AG04450 (cell line): ENCODE data around the gene ZNF70. TPM values are rescaled to one million over a fixed set of nuclear protein-coding genes. Genes with fewer than 3 reads are reported as not detected.

Source experiments
- CTCF ChIA-PET: fragments of 300-600, 350-600 bp; formaldehyde crosslinking; extraction: SDS; loops from one replicate; lab custom pipeline; 2022; ENCODE audit warnings: antibody characterized with exemption, inconsistent platforms; lab: Charles Lee
- POLR2A ChIA-PET: fragments of 350-600 bp; formaldehyde crosslinking; extraction: SDS; loops from one replicate; lab custom pipeline; 2021; ENCODE audit warnings: antibody characterized with exemption, inconsistent platforms; lab: Yijun Ruan, JAX
- DNase-seq: peaks from one replicate; pipeline ENCODE4 v3.0.0-alpha.2; 2011; ENCODE audit warnings: low read depth, low spot score
- H3K27ac ChIP-seq: one replicate; pipeline ENCODE4 v1.5.1; 2012; ENCODE audit warnings: low read depth, low read length, control low read depth
- H3K27me3 ChIP-seq: one replicate; pipeline ENCODE4 v1.6.0; 2012; ENCODE audit warnings: low read length; ENCODE audit not compliant: control insufficient read depth, insufficient read depth
- H3K4me3 ChIP-seq: 2 replicates; pipeline ENCODE4 v1.5.1; 2011; ENCODE audit warnings: mild to moderate bottlenecking, low read depth, low read length, control low read depth
- H3K9me3 ChIP-seq: 2 replicates; pipeline ENCODE4 v1.5.1; 2012; ENCODE audit warnings: low read length; ENCODE audit not compliant: control insufficient read depth, insufficient read depth
- polyA plus RNA-seq: library from polyadenylated mRNA; depleted of rRNA; stranded (reverse); fragments of >200 nt; gene quantifications from 2 replicates; pipeline ENCODE4 v1.2.3, GENCODE V29; 2011
- TF ChIP-seq, protein P1 (sequence below): IDR thresholded peaks from 2 replicates; pipeline ENCODE4 v1.5.1; 2011; ENCODE audit warnings: low read depth, low read length, control low read depth, inconsistent platforms

The ZNF70 gene
- polyA plus RNA-seq, 1 experiment: 1.6 TPM

- ChIA-PET CTCF (interaction anchor here (0.5 to 3.6 kb wide), 2 partner anchors 16 to 24 kb away, joined by 4 to 14 read pairs; partner anchors contain the start of gene C22orf15), POLR2A (interaction anchor here (0.6 to 1.0 kb wide), 3 partner anchors 9 to 49 kb away, joined by 3 to 5 read pairs (median 5); no protein-coding TSS in a partner anchor)
- no peaks in the 10 kb centered on the region for H3K27me3 ChIP-seq
These were observed 36.1 kb upstream of the ZNF70 start, which contains the start of gene SMARCB1 for GRCh38 chr22:23786752-23787599. Gene SMARCB1 (plus strand): TSS chr22:23786966. CDS start chr22:23787170, 204 bp downstream.

DNA sequence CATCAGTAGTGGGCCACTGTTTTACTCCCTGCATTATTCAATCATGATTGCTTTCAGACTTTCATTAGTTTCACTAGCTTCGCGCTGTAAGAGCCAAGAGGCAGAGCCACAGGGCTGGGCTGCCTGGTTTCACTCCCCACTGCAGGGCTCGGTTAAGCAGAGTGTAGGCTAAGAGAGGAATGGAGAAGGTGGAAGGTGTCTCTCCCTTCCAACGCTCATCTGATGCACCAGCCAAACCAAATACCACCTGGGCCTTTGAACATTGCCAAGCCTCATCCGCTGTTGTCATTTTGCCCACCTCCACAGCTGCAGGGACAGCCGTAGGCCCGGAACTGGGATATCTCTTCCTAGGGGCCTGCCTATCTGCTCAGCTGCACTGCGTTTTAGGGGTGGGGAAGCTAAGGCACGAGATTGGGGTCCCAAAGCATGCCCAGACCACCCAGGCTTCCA, 35.4 kb upstream of the ZNF70 start:
- TF ChIP-seq, protein P1, sequence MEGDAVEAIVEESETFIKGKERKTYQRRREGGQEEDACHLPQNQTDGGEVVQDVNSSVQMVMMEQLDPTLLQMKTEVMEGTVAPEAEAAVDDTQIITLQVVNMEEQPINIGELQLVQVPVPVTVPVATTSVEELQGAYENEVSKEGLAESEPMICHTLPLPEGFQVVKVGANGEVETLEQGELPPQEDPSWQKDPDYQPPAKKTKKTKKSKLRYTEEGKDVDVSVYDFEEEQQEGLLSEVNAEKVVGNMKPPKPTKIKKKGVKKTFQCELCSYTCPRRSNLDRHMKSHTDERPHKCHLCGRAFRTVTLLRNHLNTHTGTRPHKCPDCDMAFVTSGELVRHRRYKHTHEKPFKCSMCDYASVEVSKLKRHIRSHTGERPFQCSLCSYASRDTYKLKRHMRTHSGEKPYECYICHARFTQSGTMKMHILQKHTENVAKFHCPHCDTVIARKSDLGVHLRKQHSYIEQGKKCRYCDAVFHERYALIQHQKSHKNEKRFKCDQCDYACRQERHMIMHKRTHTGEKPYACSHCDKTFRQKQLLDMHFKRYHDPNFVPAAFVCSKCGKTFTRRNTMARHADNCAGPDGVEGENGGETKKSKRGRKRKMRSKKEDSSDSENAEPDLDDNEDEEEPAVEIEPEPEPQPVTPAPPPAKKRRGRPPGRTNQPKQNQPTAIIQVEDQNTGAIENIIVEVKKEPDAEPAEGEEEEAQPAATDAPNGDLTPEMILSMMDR: no peak
- DNase-seq: no peak
- Histone ChIP-seq H3K9me3 (no peaks in the 10 kb centered on the region), H3K27ac (peak overlapping the region; percentile 69), H3K4me3 (peak overlapping the region; percentile 43), H3K27me3 (no peaks in the 10 kb centered on the region)
- ChIA-PET CTCF (interaction anchor here (0.5 to 3.6 kb wide), 3 partner anchors 15 to 23 kb away, joined by 3 to 14 read pairs (median 4); partner anchors contain the start of gene C22orf15), POLR2A (interaction anchor here (0.7 to 1.0 kb wide), 3 partner anchors 9 to 71 kb away, joined by 3 to 5 read pairs (median 3); no protein-coding TSS in a partner anchor)

More at GRCh38 chr22:23786752-23787599, 36.1 kb upstream of the ZNF70 start, which contains the start of gene SMARCB1:
- peak; percentile 67 for DNase-seq
- H3K9me3 ChIP-seq: no peaks in the 10 kb centered on the region
- H3K4me3 ChIP-seq: peak within 1 kb of the TSS; percentile 88
- peak within 1 kb of the TSS; percentile 94 for H3K27ac ChIP-seq
- TF ChIP-seq, protein P1: no peak

- H3K9me3 ChIP-seq: no peaks in the 10 kb centered on the region
- no peak overlapping the region for H3K27ac ChIP-seq
- TF ChIP-seq, protein P1: no peak
- H3K27me3 ChIP-seq: no peaks in the 10 kb centered on the region
- no peak for DNase-seq
- POLR2A ChIA-PET: no interaction called here
- CTCF ChIA-PET: interaction anchor here (1.4 kb wide), 1 partner anchor 65 kb away, joined by 4 read pairs; no protein-coding TSS in a partner anchor
- H3K4me3 ChIP-seq: no peak overlapping the region
These were observed 33.4 kb upstream of the ZNF70 start for GRCh38 chr22:23784215-23784732.

DNA sequence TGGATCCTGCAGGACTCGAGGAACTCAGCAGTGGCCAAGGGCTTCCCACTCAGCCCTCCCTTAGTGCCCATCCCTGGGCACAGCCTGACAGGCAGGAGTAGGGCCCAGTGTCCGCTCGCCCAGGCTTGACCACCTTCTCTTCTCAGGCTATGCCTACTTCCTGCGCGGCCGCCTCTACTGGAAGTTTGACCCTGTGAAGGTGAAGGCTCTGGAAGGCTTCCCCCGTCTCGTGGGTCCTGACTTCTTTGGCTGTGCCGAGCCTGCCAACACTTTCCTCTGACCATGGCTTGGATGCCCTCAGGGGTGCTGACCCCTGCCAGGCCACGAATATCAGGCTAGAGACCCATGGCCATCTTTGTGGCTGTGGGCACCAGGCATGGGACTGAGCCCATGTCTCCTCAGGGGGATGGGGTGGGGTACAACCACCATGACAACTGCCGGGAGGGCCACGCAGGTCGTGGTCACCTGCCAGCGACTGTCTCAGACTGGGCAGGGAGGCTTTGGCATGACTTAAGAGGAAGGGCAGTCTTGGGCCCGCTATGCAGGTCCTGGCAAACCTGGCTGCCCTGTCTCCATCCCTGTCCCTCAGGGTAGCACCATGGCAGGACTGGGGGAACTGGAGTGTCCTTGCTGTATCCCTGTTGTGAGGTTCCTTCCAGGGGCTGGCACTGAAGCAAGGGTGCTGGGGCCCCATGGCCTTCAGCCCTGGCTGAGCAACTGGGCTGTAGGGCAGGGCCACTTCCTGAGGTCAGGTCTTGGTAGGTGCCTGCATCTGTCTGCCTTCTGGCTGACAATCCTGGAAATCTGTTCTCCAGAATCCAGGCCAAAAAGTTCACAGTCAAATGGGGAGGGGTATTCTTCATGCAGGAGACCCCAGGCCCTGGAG, 32.6 kb upstream of the ZNF70 start:
- CTCF ChIA-PET: interaction anchor here (2.8 kb wide), 1 partner anchor 13 kb away, joined by 10 read pairs; no protein-coding TSS in a partner anchor

More for the DNA sequence above, 32.6 kb upstream of the ZNF70 start:
- H3K4me3 ChIP-seq: no peak overlapping the region
- TF ChIP-seq, protein P1: no peak
- POLR2A ChIA-PET: no interaction called here
- H3K27me3 ChIP-seq: no peaks in the 10 kb centered on the region
- H3K27ac ChIP-seq: no peak overlapping the region
- H3K9me3 ChIP-seq: no peaks in the 10 kb centered on the region
- DNase-seq: no peak
